GM12873 (cell line): ENCODE data around the gene OR1L1.

Experiments used
- CTCF ChIP-seq: IDR thresholded peaks from 2 replicates; pipeline ENCODE4 v1.5.1; 2012; ENCODE audit warnings: low read depth, mild to moderate bottlenecking, moderate library complexity, low read length, control low read depth; ENCODE audit not compliant: insufficient read depth; ENCODE audit errors: missing control alignments

Gene OR1L1

DNA sequence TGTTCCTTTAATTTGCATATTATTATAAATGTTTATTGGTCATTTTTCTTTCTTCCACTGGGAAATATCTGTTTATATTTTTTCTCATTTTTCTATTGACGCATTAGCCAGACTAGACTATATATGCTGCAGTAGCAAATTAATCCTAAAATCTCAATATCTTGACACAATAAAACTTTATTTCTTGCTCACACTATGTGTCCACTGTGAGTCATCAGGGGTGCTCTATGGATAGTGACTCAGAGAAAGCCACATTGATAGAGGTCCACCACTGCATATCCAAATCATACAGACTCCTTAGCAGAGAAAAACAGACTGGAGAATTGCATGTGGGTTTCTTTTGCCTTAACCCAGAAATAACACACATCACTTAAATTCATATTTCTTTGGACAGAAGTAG lies 34.2 kb downstream of the OR1L1 start:
- TF ChIP-seq CTCF = no peak
